ENCODE results near the gene IL11RA. TPM values are rescaled to one million over a fixed set of nuclear protein-coding genes. Genes with fewer than 3 reads are reported as not detected.
A peak's percentile ranks its signal among the peaks of the same experiment; 100 is the strongest.

Gene IL11RA
- total RNA-seq, 1 donor from 2014 or later, result 4.7 TPM

- DNase-seq (ENCODE audit: low read depth), result no peak
- TF ChIP-seq CTCF (conservative IDR thresholded peaks at IDR 0.05; ENCODE audit: low read depth, low read length), result no peak
- no peak within 1 kb of the TSS for H3K4me3 ChIP-seq (ENCODE audit: low read depth, low read length)
These were observed 39.3 kb downstream of the IL11RA start, which contains the start of gene CCL19 for GRCh38 chr9:34690983-34691935. TSS of gene CCL19 (minus strand) at chr9:34691276. CDS start at chr9:34691139, 137 bp downstream.

GRCh38 chr9:34691936-34692315, 39.9 kb downstream of the IL11RA start:
- DNase-seq (ENCODE audit: low read depth), result no peak
- no peak overlapping the region for H3K4me3 ChIP-seq (ENCODE audit: low read depth, low read length)
- TF ChIP-seq CTCF (conservative IDR thresholded peaks at IDR 0.05; ENCODE audit: low read depth, low read length), result no peak

GRCh38 chr9:34693560-34693959, 41.6 kb downstream of the IL11RA start:
- no peak for TF ChIP-seq CTCF (conservative IDR thresholded peaks at IDR 0.05; ENCODE audit: low read depth, low read length)
- DNase-seq (ENCODE audit: low read depth), result no peak

GRCh38 chr9:34694811-34695210, 42.8 kb downstream of the IL11RA start:
- no peak for DNase-seq (ENCODE audit: low read depth)
- no peak overlapping the region for H3K4me3 ChIP-seq (ENCODE audit: low read depth, low read length)
- no peak for TF ChIP-seq CTCF (conservative IDR thresholded peaks at IDR 0.05; ENCODE audit: low read depth, low read length)

More at GRCh38 chr9:34693560-34693959, 41.6 kb downstream of the IL11RA start:
- no peak overlapping the region for H3K4me3 ChIP-seq (ENCODE audit: low read depth, low read length)

GRCh38 chr9:34701023-34701768, 49.2 kb downstream of the IL11RA start:
- peak; percentile 79 for TF ChIP-seq CTCF (conservative IDR thresholded peaks at IDR 0.05; ENCODE audit: low read depth, low read length)
- no peak for DNase-seq (ENCODE audit: low read depth)

GRCh38 chr9:34701769-34702736, 50.1 kb downstream of the IL11RA start:
- peak; percentile 98 for TF ChIP-seq CTCF (conservative IDR thresholded peaks at IDR 0.05; ENCODE audit: low read depth, low read length)
- peak; percentile 37 for DNase-seq (ENCODE audit: low read depth)
- peak overlapping the region; percentile 65 for H3K4me3 ChIP-seq (ENCODE audit: low read depth, low read length)

More at GRCh38 chr9:34701023-34701768, 49.2 kb downstream of the IL11RA start:
- peak overlapping the region; percentile 65 for H3K4me3 ChIP-seq (ENCODE audit: low read depth, low read length)
